Measurements from ENCODE around the gene LRRC37A2. TPM values are rescaled to one million over a fixed set of nuclear protein-coding genes. Genes with fewer than 3 reads are reported as not detected.
"Not testable (repeated sequence)": the region's sequence is repeated elsewhere in the genome, so short reads cannot be mapped to it uniquely, and the experiment has no call there.

LRRC37A2 gene
- total and polyA plus RNA-seq, 4 donors: 0.13 to 15.7 (median 7.4) TPM

GRCh38 chr17:46534716-46535115, 22.4 kb downstream of the LRRC37A2 start:
- H3K27me3 ChIP-seq (ENCODE audit: control insufficient read depth in 1 of 2, insufficient read depth in 2 of 2, low read length in 1 of 2); intact Hi-C loops (cut with DNase I); H3K4me1 ChIP-seq (ENCODE audit: control insufficient read depth in 1 of 2, insufficient read depth in 2 of 2, low read length in 2 of 2); ATAC-seq (ENCODE audit: low FRiP score); H3K36me3 ChIP-seq (ENCODE audit: control insufficient read depth in 1 of 2, insufficient read depth in 2 of 2, low read length in 1 of 2); H3K27ac ChIP-seq (ENCODE audit: low read depth in 1 of 2, low read length in 2 of 2); H3K4me3 ChIP-seq (ENCODE audit: low read length in 2 of 2); H3K9me3 ChIP-seq (ENCODE audit: control insufficient read depth, low read length): not testable (repeated sequence)
- 97% methylated on average over 22 of the region's 22 CpGs; no CpG with 5 or more reads in 1 of the 2 donors for WGBS, 2 donors
- DNase-seq: peak; percentile 26 to 74

- 93 to 95% methylated on average over 9 of the region's 10 CpGs for WGBS, 2 donors
- H3K9me3 ChIP-seq (ENCODE audit: control insufficient read depth, low read length); H3K4me3 ChIP-seq (ENCODE audit: low read length in 2 of 2); H3K36me3 ChIP-seq (ENCODE audit: control insufficient read depth in 1 of 2, insufficient read depth in 2 of 2, low read length in 1 of 2); ATAC-seq (ENCODE audit: low FRiP score); H3K4me1 ChIP-seq (ENCODE audit: control insufficient read depth in 1 of 2, insufficient read depth in 2 of 2, low read length in 2 of 2); H3K27me3 ChIP-seq (ENCODE audit: control insufficient read depth in 1 of 2, insufficient read depth in 2 of 2, low read length in 1 of 2); intact Hi-C loops (cut with DNase I); H3K27ac ChIP-seq (ENCODE audit: low read depth in 1 of 2, low read length in 2 of 2): not testable (repeated sequence)
- peak; percentile 24 to 42 for DNase-seq
These were observed 36.3 kb downstream of the LRRC37A2 start for GRCh38 chr17:46548607-46549006.

- ATAC-seq (ENCODE audit: low FRiP score); H3K27ac ChIP-seq (ENCODE audit: low read depth in 1 of 2, low read length in 2 of 2); H3K9me3 ChIP-seq (ENCODE audit: control insufficient read depth, low read length); H3K4me1 ChIP-seq (ENCODE audit: control insufficient read depth in 1 of 2, insufficient read depth in 2 of 2, low read length in 2 of 2); DNase-seq; H3K4me3 ChIP-seq (ENCODE audit: low read length in 2 of 2); H3K27me3 ChIP-seq (ENCODE audit: control insufficient read depth in 1 of 2, insufficient read depth in 2 of 2, low read length in 1 of 2); H3K36me3 ChIP-seq (ENCODE audit: control insufficient read depth in 1 of 2, insufficient read depth in 2 of 2, low read length in 1 of 2); intact Hi-C loops (cut with DNase I): not testable (repeated sequence)
- WGBS, 2 donors: no CpG with 5 or more reads among the region's 20 CpGs
These were observed 46.9 kb downstream of the LRRC37A2 start for GRCh38 chr17:46559155-46559554.

- H3K27ac ChIP-seq (ENCODE audit: low read depth in 1 of 2, low read length in 2 of 2); ATAC-seq (ENCODE audit: low FRiP score); H3K27me3 ChIP-seq (ENCODE audit: control insufficient read depth in 1 of 2, insufficient read depth in 2 of 2, low read length in 1 of 2); H3K9me3 ChIP-seq (ENCODE audit: control insufficient read depth, low read length); intact Hi-C loops (cut with DNase I); H3K4me1 ChIP-seq (ENCODE audit: control insufficient read depth in 1 of 2, insufficient read depth in 2 of 2, low read length in 2 of 2); H3K36me3 ChIP-seq (ENCODE audit: control insufficient read depth in 1 of 2, insufficient read depth in 2 of 2, low read length in 1 of 2); H3K4me3 ChIP-seq (ENCODE audit: low read length in 2 of 2); DNase-seq: not testable (repeated sequence)
- WGBS, 2 donors: no CpG with 5 or more reads among the region's 3 CpGs
These were observed 47.8 kb downstream of the LRRC37A2 start for GRCh38 chr17:46560048-46560447.

- H3K36me3 ChIP-seq (ENCODE audit: control insufficient read depth in 1 of 2, insufficient read depth in 2 of 2, low read length in 1 of 2); H3K4me1 ChIP-seq (ENCODE audit: control insufficient read depth in 1 of 2, insufficient read depth in 2 of 2, low read length in 2 of 2); DNase-seq; H3K27ac ChIP-seq (ENCODE audit: low read depth in 1 of 2, low read length in 2 of 2); H3K4me3 ChIP-seq (ENCODE audit: low read length in 2 of 2); H3K27me3 ChIP-seq (ENCODE audit: control insufficient read depth in 1 of 2, insufficient read depth in 2 of 2, low read length in 1 of 2); H3K9me3 ChIP-seq (ENCODE audit: control insufficient read depth, low read length); intact Hi-C loops (cut with DNase I); ATAC-seq (ENCODE audit: low FRiP score): not testable (repeated sequence)
- WGBS, 2 donors: no CpG with 5 or more reads among the region's 2 CpGs
These were observed 54.0 kb downstream of the LRRC37A2 start for GRCh38 chr17:46566284-46566683.

GRCh38 chr17:46566980-46567379, 54.7 kb downstream of the LRRC37A2 start:
- H3K27me3 ChIP-seq (ENCODE audit: control insufficient read depth in 1 of 2, insufficient read depth in 2 of 2, low read length in 1 of 2); H3K27ac ChIP-seq (ENCODE audit: low read depth in 1 of 2, low read length in 2 of 2); ATAC-seq (ENCODE audit: low FRiP score); H3K4me1 ChIP-seq (ENCODE audit: control insufficient read depth in 1 of 2, insufficient read depth in 2 of 2, low read length in 2 of 2); intact Hi-C loops (cut with DNase I); H3K4me3 ChIP-seq (ENCODE audit: low read length in 2 of 2); DNase-seq; H3K9me3 ChIP-seq (ENCODE audit: control insufficient read depth, low read length); H3K36me3 ChIP-seq (ENCODE audit: control insufficient read depth in 1 of 2, insufficient read depth in 2 of 2, low read length in 1 of 2): not testable (repeated sequence)
- WGBS, 2 donors: no CpG with 5 or more reads among the region's 1 CpG

GRCh38 chr17:46571796-46572195, 59.5 kb downstream of the LRRC37A2 start:
- H3K4me1 ChIP-seq (ENCODE audit: control insufficient read depth in 1 of 2, insufficient read depth in 2 of 2, low read length in 2 of 2); ATAC-seq (ENCODE audit: low FRiP score); DNase-seq; H3K4me3 ChIP-seq (ENCODE audit: low read length in 2 of 2); H3K9me3 ChIP-seq (ENCODE audit: control insufficient read depth, low read length); H3K36me3 ChIP-seq (ENCODE audit: control insufficient read depth in 1 of 2, insufficient read depth in 2 of 2, low read length in 1 of 2); H3K27ac ChIP-seq (ENCODE audit: low read depth in 1 of 2, low read length in 2 of 2); intact Hi-C loops (cut with DNase I); H3K27me3 ChIP-seq (ENCODE audit: control insufficient read depth in 1 of 2, insufficient read depth in 2 of 2, low read length in 1 of 2): not testable (repeated sequence)
- no CpG with 5 or more reads among the region's 4 CpGs for WGBS, 2 donors

GRCh38 chr17:46579083-46580075, 67.1 kb downstream of the LRRC37A2 start, which contains the start of gene ARL17A:
Gene ARL17A (minus strand): TSS chr17:46579691. CDS start chr17:46576322, 3,369 bp downstream.
- H3K36me3 ChIP-seq (ENCODE audit: control insufficient read depth in 1 of 2, insufficient read depth in 2 of 2, low read length in 1 of 2); H3K27ac ChIP-seq (ENCODE audit: low read depth in 1 of 2, low read length in 2 of 2); H3K4me1 ChIP-seq (ENCODE audit: control insufficient read depth in 1 of 2, insufficient read depth in 2 of 2, low read length in 2 of 2); H3K9me3 ChIP-seq (ENCODE audit: control insufficient read depth, low read length); intact Hi-C loops (cut with DNase I); H3K4me3 ChIP-seq (ENCODE audit: low read length in 2 of 2); H3K27me3 ChIP-seq (ENCODE audit: control insufficient read depth in 1 of 2, insufficient read depth in 2 of 2, low read length in 1 of 2): not testable (repeated sequence)
- ATAC-seq (ENCODE audit: low FRiP score): peak; percentile 99
- peak; percentile 92 for DNase-seq
- 0% methylated on average over 7 to 15 of the region's 65 CpGs for WGBS, 2 donors

- intact Hi-C loops (cut with DNase I); H3K9me3 ChIP-seq (ENCODE audit: control insufficient read depth, low read length); DNase-seq; ATAC-seq (ENCODE audit: low FRiP score); H3K4me3 ChIP-seq (ENCODE audit: low read length in 2 of 2); H3K27me3 ChIP-seq (ENCODE audit: control insufficient read depth in 1 of 2, insufficient read depth in 2 of 2, low read length in 1 of 2); H3K4me1 ChIP-seq (ENCODE audit: control insufficient read depth in 1 of 2, insufficient read depth in 2 of 2, low read length in 2 of 2); H3K27ac ChIP-seq (ENCODE audit: low read depth in 1 of 2, low read length in 2 of 2); H3K36me3 ChIP-seq (ENCODE audit: control insufficient read depth in 1 of 2, insufficient read depth in 2 of 2, low read length in 1 of 2): not testable (repeated sequence)
- 3 to 4% methylated on average over 3 to 9 of the region's 18 CpGs for WGBS, 2 donors
These were observed 67.8 kb downstream of the LRRC37A2 start for GRCh38 chr17:46580082-46580481.
